Bronchial epithelial cell (primary cell): ENCODE results near the gene ZBTB45. TPM values are rescaled to one million over a fixed set of nuclear protein-coding genes. Genes with fewer than 3 reads are reported as not detected.
"Not testable (repeated sequence)": the region's sequence is repeated elsewhere in the genome, so short reads cannot be mapped to it uniquely, and the experiment has no call there.

Source experiments
- DNase-seq: peaks from one replicate; pipeline ENCODE4 v3.0.0-alpha.2; 2010; ENCODE audit warnings: low read depth
- FAIRE-seq: peaks from 2 replicates; lab custom pipeline; 2011; peaks lifted over from hg19 to GRCh38; lab: Jason Lieb, UNC
- H3K27me3 ChIP-seq: 2 replicates; pipeline ENCODE4 v1.5.1; 2011; ENCODE audit warnings: low read length; ENCODE audit not compliant: control insufficient read depth, insufficient read depth
- H3K36me3 ChIP-seq: 2 replicates; pipeline ENCODE4 v1.5.1; 2011; ENCODE audit warnings: low read length; ENCODE audit not compliant: control insufficient read depth, insufficient read depth
- H3K4me3 ChIP-seq: 2 replicates; pipeline ENCODE4 v1.5.1; 2011; ENCODE audit warnings: mild to moderate bottlenecking, low read depth, low read length, control low read depth
- CTCF ChIP-seq: IDR thresholded peaks from 2 replicates; pipeline ENCODE4 v1.5.1; 2011; ENCODE audit warnings: mild to moderate bottlenecking, moderate library complexity, low read length, control low read depth, inconsistent platforms; ENCODE audit not compliant: insufficient read depth, severe bottlenecking
- total RNA-seq: library from RNA; depleted of rRNA; stranded (reverse); fragments of >200 nt; gene quantifications from 2 replicates; pipeline ENCODE4 v1.2.1, GENCODE V29; 2014

The ZBTB45 gene
- total RNA-seq, 1 donor from 2014 or later, result 3.4 TPM

DNA sequence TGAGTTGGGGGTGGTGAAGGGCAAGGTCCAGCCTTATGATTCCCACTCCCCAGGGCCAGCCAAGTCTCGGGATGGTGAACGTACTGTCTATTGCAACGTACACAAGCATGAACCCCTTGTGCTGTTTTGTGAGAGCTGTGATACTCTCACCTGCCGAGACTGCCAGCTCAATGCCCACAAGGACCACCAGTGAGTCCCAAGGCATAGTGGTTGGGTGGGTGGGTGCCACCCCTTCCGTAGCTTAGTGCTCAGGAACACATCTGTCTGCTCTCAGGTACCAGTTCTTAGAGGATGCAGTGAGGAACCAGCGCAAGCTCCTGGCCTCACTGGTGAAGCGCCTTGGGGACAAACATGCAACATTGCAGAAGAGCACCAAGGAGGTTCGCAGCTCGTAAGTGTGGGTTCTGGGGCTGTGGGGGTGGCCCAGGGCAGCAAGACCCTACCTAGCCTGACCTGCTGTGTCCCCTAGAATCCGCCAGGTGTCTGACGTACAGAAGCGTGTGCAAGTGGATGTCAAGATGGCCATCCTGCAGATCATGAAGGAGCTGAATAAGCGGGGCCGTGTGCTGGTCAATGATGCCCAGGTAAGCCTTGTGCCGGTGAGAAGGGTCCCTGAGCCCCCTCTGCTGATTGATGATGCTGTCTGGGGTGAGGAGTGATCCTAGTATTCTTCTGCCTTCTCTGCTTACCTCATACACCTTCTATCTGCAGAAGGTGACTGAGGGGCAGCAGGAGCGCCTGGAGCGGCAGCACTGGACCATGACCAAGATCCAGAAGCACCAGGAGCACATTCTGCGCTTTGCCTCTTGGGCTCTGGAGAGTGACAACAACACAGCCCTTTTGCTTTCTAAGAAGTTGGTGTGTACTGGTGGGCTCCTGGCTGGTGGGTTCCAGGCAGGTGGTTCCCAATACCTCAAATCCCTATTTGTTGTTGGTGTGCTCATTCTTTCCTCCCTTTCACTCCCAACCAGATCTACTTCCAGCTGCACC is 28.0 kb upstream of the ZBTB45 start:
- DNase-seq, result no peak
- no peak for TF ChIP-seq CTCF
- Histone ChIP-seq H3K4me3 (no peak overlapping the region), H3K36me3 (peaks cover 51% of the 10 kb centered on the region), H3K27me3 (no peaks in the 10 kb centered on the region)
- no peak for FAIRE-seq

DNA sequence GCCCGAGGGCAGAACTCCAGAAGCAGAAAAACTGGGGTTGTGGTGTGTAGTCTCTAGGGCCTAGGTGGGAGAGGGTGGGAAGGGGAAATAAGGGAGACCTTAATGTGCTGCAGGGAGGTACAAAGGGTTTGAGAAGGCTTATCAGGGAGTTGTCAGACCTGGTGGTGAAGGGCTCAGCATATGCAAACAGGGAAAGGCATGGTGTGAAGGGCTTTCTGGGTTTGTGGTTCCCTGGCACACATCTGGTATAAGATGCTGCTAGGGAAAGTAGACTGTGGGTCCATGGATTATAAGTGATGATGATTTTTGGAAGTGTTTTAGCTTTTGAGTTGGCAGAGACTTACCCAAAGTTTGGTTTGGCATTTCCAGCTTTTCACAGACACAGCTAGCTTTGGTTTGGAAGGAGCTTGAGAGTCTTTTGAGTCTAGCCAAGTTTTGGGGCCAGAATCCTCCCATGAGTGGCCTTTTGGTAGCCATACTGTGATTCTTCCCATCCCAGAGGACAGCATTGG is 26.5 kb upstream of the ZBTB45 start:
- TF ChIP-seq CTCF, result no peak
- DNase-seq (no peak), FAIRE-seq (no peak)
- Histone ChIP-seq H3K27me3 (no peaks in the 10 kb centered on the region), H3K36me3 (peaks cover 45% of the 10 kb centered on the region), H3K4me3 (peak overlapping the region; percentile 66)

DNA sequence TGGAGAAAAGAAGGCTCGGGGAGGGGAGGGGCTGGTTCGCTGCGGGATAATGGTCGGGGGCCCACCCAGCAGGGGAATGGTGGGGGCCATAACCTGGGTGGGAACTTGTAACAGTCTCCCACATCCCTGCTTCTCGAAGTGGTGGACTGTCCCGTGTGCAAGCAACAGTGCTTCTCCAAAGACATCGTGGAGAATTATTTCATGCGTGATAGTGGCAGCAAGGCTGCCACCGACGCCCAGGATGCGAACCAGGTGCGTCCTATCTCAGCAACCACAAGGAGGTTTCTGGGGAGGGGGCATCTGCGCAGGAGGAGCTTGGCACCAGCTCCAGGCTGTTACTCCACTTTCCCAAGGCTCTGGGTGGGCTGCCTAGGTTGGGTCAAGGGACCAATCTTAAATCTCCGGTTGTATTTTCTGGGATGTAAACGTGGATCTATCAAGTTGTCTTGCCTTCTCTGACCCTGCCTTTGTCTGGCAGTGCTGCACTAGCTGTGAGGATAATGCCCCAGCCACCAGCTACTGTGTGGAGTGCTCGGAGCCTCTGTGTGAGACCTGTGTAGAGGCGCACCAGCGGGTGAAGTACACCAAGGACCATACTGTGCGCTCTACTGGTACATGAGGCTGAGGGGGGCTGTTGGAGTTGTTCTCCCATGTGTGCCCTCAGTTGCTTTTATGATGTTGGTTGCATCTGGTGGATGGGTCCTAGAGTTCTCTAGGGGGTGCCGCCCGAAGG is 25.8 kb upstream of the ZBTB45 start:
- H3K27me3 ChIP-seq, result no peaks in the 10 kb centered on the region
- no peak for DNase-seq
- no peak for TF ChIP-seq CTCF
- peak overlapping the region; percentile 66 for H3K4me3 ChIP-seq
- peaks cover 40% of the 10 kb centered on the region for H3K36me3 ChIP-seq
- no peak for FAIRE-seq

GRCh38 chr19:58544591-58545285 is 25.1 kb upstream of the ZBTB45 start:
- Histone ChIP-seq H3K36me3 (peaks cover 34% of the 10 kb centered on the region), H3K27me3 (no peaks in the 10 kb centered on the region), H3K4me3 (peak overlapping the region; percentile 66)
- FAIRE-seq, result no peak
- TF ChIP-seq CTCF, result no peak
- DNase-seq, result no peak

- no peaks in the 10 kb centered on the region for H3K27me3 ChIP-seq
- peak; percentile 93 for DNase-seq
- no peak for TF ChIP-seq CTCF
- peaks cover 29% of the 10 kb centered on the region for H3K36me3 ChIP-seq
- FAIRE-seq, result peak; percentile 83
- peak within 1 kb of the TSS; percentile 66 for H3K4me3 ChIP-seq
Observed at GRCh38 chr19:58543826-58544590, 24.4 kb upstream of the ZBTB45 start, which contains the start of gene TRIM28. Gene TRIM28 (plus strand): TSS chr19:58544064. CDS start chr19:58544758, 694 bp downstream.

GRCh38 chr19:58542641-58543372 is 23.2 kb upstream of the ZBTB45 start:
- H3K36me3 ChIP-seq, result peaks cover 19% of the 10 kb centered on the region
- FAIRE-seq, H3K27me3 ChIP-seq, H3K4me3 ChIP-seq, DNase-seq: not testable (repeated sequence)

DNA sequence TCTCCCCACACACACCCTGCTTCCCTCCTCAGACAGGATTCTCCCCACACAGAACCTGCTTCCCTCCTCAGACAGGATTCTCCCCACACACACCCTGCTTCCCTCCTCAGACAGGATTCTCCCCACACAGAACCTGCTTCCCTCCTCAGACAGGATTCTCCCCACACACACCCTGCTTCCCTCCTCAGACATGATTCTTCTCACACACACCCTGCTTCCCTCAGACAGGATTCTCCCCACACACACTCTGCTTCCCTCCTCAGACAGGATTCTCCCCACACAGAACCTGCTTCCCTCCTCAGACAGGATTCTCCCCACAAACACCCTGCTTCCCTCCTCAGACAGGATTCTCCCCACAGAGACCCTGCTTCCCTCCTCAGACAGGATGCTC is 19.6 kb upstream of the ZBTB45 start:
- H3K27me3 ChIP-seq, H3K36me3 ChIP-seq, FAIRE-seq, DNase-seq, H3K4me3 ChIP-seq: not testable (repeated sequence)
